SK-N-MC (cell line): ENCODE data around the gene SP5.
"Not testable (repeated sequence)": the region's sequence is repeated elsewhere in the genome, so short reads cannot be mapped to it uniquely, and the experiment has no call there.

ENCODE experiments used
- EZH2 ChIP-seq: fragments of 200-600 bp; sonication (generic); IDR thresholded peaks from one replicate; pipeline ENCODE4 v1.6.1; 2017; ENCODE audit warnings: antibody characterized with exemption
- FOXP2 ChIP-seq: optimal IDR thresholded peaks from 2 replicates; pipeline ENCODE3; 2011; ENCODE audit warnings: mild to moderate bottlenecking, moderate library complexity; ENCODE audit not compliant: insufficient read depth; ENCODE audit errors: extremely low read length, control extremely low read depth
- POLR2AphosphoS5 ChIP-seq: IDR thresholded peaks from 2 replicates; pipeline ENCODE4 v1.6.1; 2012; ENCODE audit warnings: mild to moderate bottlenecking, low read depth, low read length, borderline replicate concordance

DNA sequence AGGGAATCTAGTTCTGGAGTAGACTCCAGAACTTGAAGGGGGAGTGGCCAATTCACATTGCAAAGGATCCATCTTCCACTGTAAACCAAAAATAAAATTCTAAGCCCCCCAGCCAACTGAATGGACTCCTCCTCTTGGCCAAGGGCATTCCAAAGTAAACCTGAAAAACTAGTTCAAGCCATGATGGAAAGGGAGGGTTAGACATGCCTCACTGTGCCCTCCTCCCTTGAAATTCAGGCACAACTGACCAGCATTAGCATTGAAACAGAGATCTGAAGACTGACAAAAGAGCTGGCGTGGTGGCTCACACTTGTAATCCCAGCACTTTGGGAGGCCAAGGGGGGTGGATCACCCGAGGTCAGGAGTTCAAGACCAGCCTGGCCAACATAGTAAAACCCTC, 19.5 kb downstream of the SP5 start:
- TF ChIP-seq EZH2, POLR2AphosphoS5, FOXP2: not testable (repeated sequence)
